ENCODE measurements around the gene ANO7.
A peak's percentile ranks its signal among the peaks of the same experiment; 100 is the strongest.

The ANO7 gene, protein sequence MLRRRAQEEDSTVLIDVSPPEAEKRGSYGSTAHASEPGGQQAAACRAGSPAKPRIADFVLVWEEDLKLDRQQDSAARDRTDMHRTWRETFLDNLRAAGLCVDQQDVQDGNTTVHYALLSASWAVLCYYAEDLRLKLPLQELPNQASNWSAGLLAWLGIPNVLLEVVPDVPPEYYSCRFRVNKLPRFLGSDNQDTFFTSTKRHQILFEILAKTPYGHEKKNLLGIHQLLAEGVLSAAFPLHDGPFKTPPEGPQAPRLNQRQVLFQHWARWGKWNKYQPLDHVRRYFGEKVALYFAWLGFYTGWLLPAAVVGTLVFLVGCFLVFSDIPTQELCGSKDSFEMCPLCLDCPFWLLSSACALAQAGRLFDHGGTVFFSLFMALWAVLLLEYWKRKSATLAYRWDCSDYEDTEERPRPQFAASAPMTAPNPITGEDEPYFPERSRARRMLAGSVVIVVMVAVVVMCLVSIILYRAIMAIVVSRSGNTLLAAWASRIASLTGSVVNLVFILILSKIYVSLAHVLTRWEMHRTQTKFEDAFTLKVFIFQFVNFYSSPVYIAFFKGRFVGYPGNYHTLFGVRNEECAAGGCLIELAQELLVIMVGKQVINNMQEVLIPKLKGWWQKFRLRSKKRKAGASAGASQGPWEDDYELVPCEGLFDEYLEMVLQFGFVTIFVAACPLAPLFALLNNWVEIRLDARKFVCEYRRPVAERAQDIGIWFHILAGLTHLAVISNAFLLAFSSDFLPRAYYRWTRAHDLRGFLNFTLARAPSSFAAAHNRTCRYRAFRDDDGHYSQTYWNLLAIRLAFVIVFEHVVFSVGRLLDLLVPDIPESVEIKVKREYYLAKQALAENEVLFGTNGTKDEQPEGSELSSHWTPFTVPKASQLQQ

DNA sequence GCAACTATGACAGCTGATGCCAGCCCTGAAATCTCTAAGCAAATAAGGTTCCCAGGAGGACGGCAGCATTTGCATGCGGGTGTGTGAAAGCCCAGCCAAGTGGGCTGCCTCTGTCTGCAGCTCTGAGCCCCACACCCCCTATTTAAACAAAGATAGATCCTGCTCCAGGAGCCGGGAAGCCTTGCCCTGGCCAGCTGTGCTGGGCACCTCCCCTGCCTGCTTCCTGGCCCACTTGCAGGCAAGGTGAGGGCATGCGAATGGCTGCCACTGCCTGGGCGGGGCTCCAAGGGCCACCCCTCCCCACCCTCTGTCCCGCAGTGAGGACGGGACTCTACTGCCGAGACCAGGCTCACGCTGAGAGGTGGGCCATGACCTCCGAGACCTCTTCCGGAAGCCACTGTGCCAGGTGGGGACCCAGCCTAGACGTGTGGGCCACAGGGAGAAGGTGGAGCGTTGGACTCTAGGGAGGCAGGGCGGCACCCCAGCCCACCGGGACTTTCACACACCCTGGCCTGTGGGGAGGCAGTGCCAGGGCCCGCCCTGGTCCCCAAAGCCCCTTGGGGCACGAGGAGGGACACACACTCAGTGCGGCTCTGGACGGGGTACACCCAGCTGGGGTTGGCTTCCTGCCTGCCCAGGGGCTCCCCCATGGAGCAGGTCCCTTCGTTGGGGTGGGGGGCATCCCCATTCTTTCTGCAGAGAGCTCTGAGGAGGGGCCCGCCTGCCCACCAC, at the start of gene ANO7:
Gene ANO7, plus strand, starts transcription at position 317 of the 732 bp plus-strand sequence. CDS start 1,387 bp downstream, outside the sequence.
- no peak for DNase-seq

DNA sequence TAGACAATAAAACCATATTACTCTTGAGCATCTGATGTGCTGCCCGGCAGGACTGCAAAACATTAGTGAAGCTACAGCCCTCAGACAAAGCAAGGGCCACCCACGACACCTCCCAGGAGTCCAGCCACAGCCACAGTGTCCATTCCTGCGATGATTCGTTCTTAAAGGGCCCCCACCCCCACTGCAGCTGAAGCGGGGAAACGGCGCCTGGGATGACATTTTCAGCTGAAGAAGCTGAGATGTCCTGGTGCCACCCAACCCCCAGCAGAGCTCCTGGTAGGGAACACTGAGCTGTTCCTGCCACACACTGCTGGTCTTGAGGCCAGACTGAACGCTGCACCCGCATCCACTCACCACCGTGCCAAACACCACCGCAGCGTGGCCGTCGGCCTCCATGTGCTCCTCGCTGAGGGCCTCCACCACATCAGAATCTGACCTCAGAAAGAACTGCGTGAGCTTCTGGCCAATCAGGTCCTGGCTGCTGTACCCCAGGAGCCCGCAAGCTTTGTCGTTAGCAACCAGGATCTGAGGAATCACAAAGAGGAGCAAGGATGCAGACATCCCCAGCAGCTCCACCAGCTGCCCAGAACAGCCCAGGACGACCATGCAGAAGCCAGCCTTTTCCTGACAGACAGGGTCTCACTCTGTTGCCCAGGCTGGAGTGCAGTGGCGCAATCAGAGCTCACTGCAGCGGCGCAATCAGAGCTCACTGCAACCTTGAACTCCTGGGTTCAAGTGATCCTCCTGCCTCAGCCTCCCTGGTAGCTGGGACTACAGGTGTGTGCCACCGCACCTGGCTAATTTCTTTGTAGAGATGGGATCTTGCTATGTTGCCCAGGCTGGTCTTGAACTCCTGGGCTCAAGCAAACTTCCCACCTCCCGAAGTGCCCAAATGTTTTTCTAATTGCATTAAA, 48.7 kb upstream of the ANO7 start:
- DNase-seq: no peak

DNA sequence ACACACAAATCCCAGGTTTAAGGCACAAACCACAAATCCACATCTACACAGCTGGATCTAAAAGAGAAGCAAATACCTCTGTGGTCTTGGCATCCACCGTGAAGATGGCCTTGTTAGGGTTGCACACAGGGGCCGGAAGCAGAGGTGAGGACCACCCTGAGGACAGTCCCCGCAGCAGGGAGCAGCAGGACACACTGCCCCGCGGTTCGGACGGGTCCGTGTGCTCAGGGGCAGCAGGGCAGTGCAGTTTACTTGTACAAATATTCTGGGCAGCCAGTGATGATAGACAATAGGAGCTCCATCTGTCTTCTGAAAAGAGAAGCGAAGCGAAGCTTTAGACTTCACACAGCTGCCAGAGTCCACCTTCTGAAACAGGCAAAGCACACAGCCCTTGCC, 48.0 kb upstream of the ANO7 start:
- no peak for DNase-seq

GRCh38 chr2:241141214-241141770, 47.2 kb upstream of the ANO7 start:
- no peak for DNase-seq

DNA sequence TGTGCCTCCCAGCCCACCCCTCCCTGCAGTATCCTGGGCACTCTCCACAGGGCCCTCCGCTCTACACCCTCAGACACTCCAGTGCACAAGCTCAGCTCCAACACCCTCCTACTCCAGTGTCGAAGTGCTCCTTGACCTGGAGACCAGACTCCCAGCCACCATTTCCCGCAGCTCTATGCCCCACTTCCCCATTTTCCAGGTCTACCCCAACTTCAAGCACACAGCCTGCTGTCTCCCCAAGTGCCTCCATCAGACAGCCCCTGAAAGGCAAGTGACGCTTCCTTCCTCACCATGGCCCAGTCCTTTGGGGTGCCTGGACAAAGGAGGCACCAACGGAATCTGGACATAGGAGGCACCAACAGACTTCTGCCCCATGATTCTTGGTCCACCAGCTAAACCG, 46.4 kb upstream of the ANO7 start:
- no peak for DNase-seq

GRCh38 chr2:241142593-241142992, 45.9 kb upstream of the ANO7 start:
- no peak for DNase-seq

DNA sequence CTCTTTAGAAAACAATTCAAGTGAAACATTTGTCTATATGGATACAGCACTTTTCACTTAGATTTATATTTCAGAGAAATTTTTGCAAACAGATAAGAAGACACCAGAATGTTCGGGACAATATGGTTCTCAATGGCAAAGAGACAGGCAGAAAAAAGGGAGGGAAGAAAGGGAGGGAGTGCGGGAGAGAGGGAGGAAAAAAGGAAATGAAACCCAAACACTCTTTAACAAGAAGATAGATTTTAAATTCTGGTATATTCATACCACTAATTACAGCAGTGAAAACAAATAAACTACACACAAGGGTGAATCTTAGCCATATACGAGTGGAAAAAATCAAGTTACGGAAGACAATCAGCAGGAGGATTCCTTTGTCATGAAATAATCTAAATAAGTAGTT, 42.2 kb upstream of the ANO7 start:
- DNase-seq: no peak

DNA sequence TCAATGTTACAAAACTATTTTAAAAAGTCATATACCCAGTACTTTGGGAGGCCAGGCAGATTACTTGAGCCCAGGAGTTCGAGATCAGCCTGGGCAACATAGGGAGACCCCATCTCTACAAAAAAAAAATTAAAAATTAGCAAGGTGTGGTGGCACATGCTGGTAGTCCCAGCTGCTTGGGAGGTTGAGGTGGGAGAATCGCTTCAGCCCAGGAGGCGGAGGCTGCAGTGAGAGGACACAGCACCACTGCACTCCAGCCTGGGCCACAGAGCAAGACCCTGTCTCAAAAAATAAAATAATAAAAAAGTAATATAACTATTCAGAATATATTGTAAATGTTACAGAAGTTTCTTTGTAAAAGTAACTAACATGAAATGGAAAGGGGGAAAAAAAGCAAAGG, 41.1 kb upstream of the ANO7 start:
- no peak for DNase-seq

GRCh38 chr2:241148239-241148638, 40.2 kb upstream of the ANO7 start:
- DNase-seq: no peak

- DNase-seq: peak; percentile 90
Observed at GRCh38 chr2:241148891-241149674, 39.4 kb upstream of the ANO7 start, which contains the start of gene PASK. PASK (minus strand) TSS chr2:241149472; CDS start chr2:241143032, 6,440 bp downstream.

GRCh38 chr2:241149675-241149924, 38.9 kb upstream of the ANO7 start:
- DNase-seq: no peak

DNA sequence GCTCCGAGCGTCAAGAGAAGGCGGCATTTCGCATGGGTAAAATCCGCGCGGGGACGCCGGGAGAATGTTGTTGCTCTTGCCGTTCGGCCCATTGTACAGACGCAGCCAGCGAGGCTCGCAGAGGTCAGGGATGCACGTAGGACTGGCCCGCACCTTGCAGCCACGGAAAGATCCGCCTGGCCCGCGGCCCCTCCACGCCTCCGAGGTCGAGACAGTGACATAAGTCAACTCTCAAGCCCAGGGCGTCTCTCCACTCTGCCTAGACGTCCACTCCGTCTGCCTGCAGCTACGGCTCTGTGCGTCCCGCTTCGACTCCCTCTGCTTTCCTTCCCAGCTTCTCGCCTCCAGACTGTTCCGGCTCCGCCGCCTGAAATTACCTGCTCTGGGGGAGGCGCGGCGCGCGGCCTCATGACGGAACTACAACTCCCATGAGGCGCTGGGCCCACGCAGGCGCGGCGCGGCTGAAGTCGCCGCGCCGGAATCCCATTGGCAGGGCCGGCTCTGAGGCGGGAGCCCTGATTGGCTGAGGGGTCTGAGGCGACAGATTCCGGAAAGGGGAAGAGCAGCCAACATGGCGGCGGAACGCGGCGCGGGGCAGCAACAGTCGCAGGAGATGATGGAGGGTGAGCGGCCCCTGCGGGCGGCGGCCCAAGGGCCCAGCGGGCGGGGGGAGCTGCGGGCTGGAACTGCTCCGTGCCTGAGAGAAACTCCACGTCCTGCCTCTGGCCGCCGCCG, 38.4 kb upstream of the ANO7 start, which contains the start of gene PPP1R7:
Gene PPP1R7, plus strand, starts transcription at position 543 of the 735 bp plus-strand sequence. Its CDS starts 29 bp downstream, at position 572.
- DNase-seq: peak; percentile 93

GRCh38 chr2:241150660-241151530, 37.6 kb upstream of the ANO7 start:
- no peak for DNase-seq

DNA sequence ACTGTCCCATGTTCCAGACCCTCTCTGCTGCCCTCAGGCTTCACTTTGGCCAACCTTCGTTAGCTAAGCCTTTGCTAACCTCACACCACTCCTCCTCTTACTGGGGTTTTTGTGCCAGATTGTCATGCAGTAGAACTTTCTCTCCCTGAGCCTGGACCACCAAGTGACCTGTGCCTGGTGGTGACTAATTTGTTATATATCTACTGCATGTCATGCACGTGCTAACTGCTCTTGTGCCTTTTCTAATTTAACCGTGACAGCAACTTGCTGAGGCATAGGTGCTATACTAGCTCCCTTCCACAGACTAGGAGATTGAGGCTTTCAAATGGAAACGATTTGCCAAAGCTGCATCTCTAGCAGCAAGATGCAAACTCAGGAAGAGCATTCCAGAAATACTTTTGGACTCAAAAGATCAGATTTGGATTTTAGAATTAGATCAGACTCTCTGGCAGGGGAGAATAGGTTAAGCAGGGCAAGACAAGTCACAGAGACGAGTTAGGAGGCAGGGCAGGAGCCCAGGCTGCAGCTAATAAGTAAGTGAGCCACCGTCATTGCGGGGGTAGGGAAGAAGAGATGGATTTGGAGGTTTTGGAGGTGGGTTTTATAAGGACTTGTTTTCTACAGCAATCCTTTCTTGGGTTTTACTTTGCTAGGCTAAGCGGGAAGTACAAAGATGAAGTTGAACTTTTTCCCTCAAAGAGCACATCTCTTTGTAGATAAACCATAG, 36.4 kb upstream of the ANO7 start:
- DNase-seq: no peak

- DNase-seq: no peak
Observed at GRCh38 chr2:241153616-241154015, 34.9 kb upstream of the ANO7 start.

DNA sequence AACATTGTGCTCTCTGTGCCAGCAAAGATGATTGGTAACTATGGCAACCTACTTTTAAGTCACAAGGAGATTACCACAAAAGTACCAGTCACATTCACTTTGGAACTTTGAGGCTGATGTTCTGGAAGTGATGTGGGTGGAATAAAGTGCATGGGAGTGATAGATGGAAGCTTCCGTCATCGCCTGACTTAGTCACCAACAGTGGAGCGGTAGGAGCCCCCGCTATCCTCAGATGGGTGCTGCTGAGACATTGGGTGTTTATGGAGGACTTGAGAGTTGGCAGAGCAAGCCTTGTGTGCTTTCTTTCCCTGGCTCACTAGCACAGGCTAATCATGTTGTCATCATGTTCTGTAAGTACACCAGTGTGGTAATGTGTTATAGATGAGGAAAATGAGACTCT, 33.6 kb upstream of the ANO7 start:
- no peak for DNase-seq

DNA sequence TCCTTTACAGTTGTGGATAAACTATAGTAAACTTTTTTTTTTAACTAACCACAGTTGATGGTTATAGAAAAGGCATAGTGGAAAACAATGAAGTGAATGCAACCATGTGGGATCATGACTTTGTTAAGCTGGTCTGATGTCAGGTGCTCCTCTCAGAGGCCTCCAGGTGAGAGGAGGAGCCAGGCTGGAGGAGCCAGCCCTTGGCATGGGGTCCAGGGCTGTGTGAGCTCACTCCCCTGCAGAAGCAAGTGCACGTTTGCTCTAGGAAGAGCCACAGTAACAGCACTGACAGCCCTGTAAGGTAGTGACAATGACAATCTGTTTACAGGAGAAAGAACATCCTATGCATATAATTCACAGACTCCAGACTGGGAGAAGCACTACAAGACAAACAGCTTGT, 32.5 kb upstream of the ANO7 start:
- DNase-seq: no peak

DNA sequence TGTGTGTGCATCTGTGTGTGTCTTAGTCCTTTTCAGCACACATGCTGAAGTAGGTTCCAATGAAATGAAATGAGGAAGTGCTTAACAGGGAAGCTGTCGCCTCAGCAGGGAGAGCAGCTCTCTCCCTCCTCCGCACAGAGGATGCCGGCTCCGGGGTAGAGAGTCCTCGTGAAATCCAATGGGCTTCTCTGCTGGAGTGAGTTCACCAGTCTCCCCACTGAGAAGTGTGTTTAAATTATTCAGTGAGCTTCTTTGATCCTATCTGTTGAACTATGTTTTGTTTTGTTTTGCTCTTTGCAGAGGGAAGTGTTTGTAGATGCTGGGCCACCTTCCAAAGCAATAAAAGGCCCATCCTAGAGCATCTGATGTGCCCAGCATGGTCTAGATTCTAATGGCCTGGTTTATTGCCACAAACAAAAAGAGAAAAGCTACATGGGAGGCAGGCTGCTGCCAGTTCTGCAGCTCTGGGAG, 31.5 kb upstream of the ANO7 start:
- DNase-seq: no peak

Measured in activated effector memory CD4-positive, alpha-beta T cell treated with Interleukin-2 at 50 U/mL for 16 hours (primary cell).